K562 (cell line): ENCODE measurements around the gene MYOM1. TPM values are rescaled to one million over a fixed set of nuclear protein-coding genes. Genes with fewer than 3 reads are reported as not detected.

Source experiments
- CBX5 ChIP-seq: IDR thresholded peaks from 2 replicates; pipeline ENCODE4 v1.6.1; 2014; ENCODE audit warnings: low read depth, borderline replicate concordance
- CSDE1 ChIP-seq, 2 experiments: fragments of 450-650 bp; IDR thresholded peaks; 2 replicates each; pipeline ENCODE4 v1.6.1; 2016; ENCODE audit warnings: mild to moderate bottlenecking in 1 of 2
- HDAC6 ChIP-seq: IDR thresholded peaks from 2 replicates; pipeline ENCODE4 v1.6.1; 2012; ENCODE audit warnings: low read depth, mild to moderate bottlenecking, control low read depth, inconsistent platforms, low read length, moderate library complexity
- HDGF ChIP-seq: fragments of 450-650 bp; IDR thresholded peaks from 2 replicates; pipeline ENCODE4 v1.6.1; 2016
- HOXB6 ChIP-seq: fragments of 250-450 bp; sonication (Bioruptor Pico); IDR thresholded peaks from 2 replicates; pipeline ENCODE4 v1.5.1; 2022; ENCODE audit warnings: mild to moderate bottlenecking, borderline replicate concordance
- MYC ChIP-seq, 2 experiments: fragments of 250-450 bp in 1 of 2; sonication (Bioruptor Pico) in 1 of 2; IDR thresholded peaks; 2 replicates each; pipeline versions ENCODE4 v1.5.1 to v1.6.1; 2012 to 2021; ENCODE audit warnings: low read depth in 2 of 2, borderline replicate concordance in 1 of 2, improper control_type of control experiment in 1 of 2, low read length in 1 of 2, mild to moderate bottlenecking in 1 of 2, moderate library complexity in 1 of 2
- NCOA1 ChIP-seq: fragments of 450-650 bp; IDR thresholded peaks from 2 replicates; pipeline ENCODE4 v1.6.1; 2016; ENCODE audit warnings: low read depth
- NCOA2 ChIP-seq, 2 experiments: fragments of 450-650 bp; IDR thresholded peaks; 2 replicates each; pipeline ENCODE4 v1.6.1; 2018; ENCODE audit warnings: mild to moderate bottlenecking in 2 of 2, moderate library complexity in 1 of 2; ENCODE audit not compliant: partially characterized antibody in 2 of 2
- PML ChIP-seq: IDR thresholded peaks from 2 replicates; pipeline ENCODE4 v1.6.1; 2012; ENCODE audit warnings: low read length, inconsistent platforms
- RAD51 ChIP-seq: fragments of 450-650 bp; IDR thresholded peaks from 2 replicates; pipeline ENCODE4 v1.7.1; 2016; ENCODE audit warnings: low read depth, mild to moderate bottlenecking, borderline replicate concordance
- RBM22 ChIP-seq: fragments of 200-400 bp; formaldehyde crosslinking; IDR thresholded peaks from 2 replicates; pipeline ENCODE4 v1.6.1; 2018; ENCODE audit warnings: low read length, low read depth; ENCODE audit not compliant: poor library complexity, severe bottlenecking
- SMAD3 ChIP-seq: fragments of 450-650 bp; formaldehyde crosslinking; conservative IDR thresholded peaks from 2 replicates; pipeline ENCODE4 v1.4.0; 2020; ENCODE audit warnings: mild to moderate bottlenecking
- SNAPC5 ChIP-seq: fragments of 250-450 bp; sonication (Bioruptor Pico); IDR thresholded peaks from 2 replicates; pipeline ENCODE4 v1.8.0; 2021; ENCODE audit warnings: moderate library complexity, mild to moderate bottlenecking, inconsistent platforms
- TAL1 ChIP-seq: fragments of 450-650 bp; IDR thresholded peaks from 2 replicates; pipeline ENCODE4 v1.6.1; 2016; ENCODE audit warnings: mild to moderate bottlenecking
- TCF3 ChIP-seq: sonication (generic); formaldehyde crosslinking; IDR thresholded peaks from 2 replicates; pipeline ENCODE4 v1.4.0; 2020; ENCODE audit warnings: mild to moderate bottlenecking, missing genetic modification reagents
- TOE1 ChIP-seq, 2 experiments: fragments of 450-650 bp in 1 of 2; sonication (generic) in 1 of 2; formaldehyde crosslinking in 1 of 2; IDR thresholded peaks; 2 replicates each; pipeline versions ENCODE4 v1.7.1 to v1.8.0; 2016 to 2022; ENCODE audit warnings: borderline replicate concordance in 2 of 2, mild to moderate bottlenecking in 2 of 2, antibody characterized with exemption in 1 of 2, inconsistent platforms in 1 of 2, low read depth in 1 of 2, missing genetic modification reagents in 1 of 2, moderate library complexity in 1 of 2
- ZKSCAN8 ChIP-seq: fragments of 200-800 bp; sonication (Bioruptor generic); IDR thresholded peaks from 2 replicates; pipeline ENCODE4 v1.6.1; 2016; ENCODE audit warnings: missing genetic modification characterization, missing compliant biosample characterization
- ZNF146 ChIP-seq: IDR thresholded peaks from one replicate; pipeline ENCODE4 v1.6.1; 2018; ENCODE audit warnings: missing compliant biosample characterization; ENCODE audit not compliant: unreplicated experiment
- ZNF224 ChIP-seq: sonication (generic); formaldehyde crosslinking; IDR thresholded peaks from 2 replicates; pipeline ENCODE4 v1.8.0; 2022; ENCODE audit warnings: mild to moderate bottlenecking, missing genetic modification reagents
- ZNF655 ChIP-seq: fragments of 250-450 bp; sonication (Bioruptor Pico); IDR thresholded peaks from 2 replicates; pipeline ENCODE4 v1.5.0; 2021
- ZNF785 ChIP-seq: fragments of 250-450 bp; sonication (Bioruptor Pico); IDR thresholded peaks from 2 replicates; pipeline ENCODE4 v1.4.0; 2020; ENCODE audit warnings: mild to moderate bottlenecking
- polyA plus RNA-seq, 8 experiments: library from polyadenylated mRNA; depleted of rRNA in 4 of 8; stranded (reverse) in 5 of 8; unstranded in 3 of 8; fragments of >200 nt; fragmentation: Nextera tagmentation in 2 of 8; fragmentation: Illumina TruSeq in 1 of 8; extraction: Ambion mirVana in 2 of 8; extraction: Trizol in 1 of 8; gene quantifications; 2 replicates each; pipeline versions ENCODE4 v1.2.1 to v1.2.3, GENCODE V29; 2011 to 2014; ENCODE audit warnings: inconsistent platforms in 1 of 8, missing spikeins in 1 of 8
- total RNA-seq, 7 experiments: library from RNA; depleted of rRNA in 6 of 7; stranded (reverse); fragments of >200 nt in 6 of 7; fragmentation: Illumina TruSeq in 2 of 7; extraction: Trizol in 2 of 7; gene quantifications; 2 replicates each; pipeline versions ENCODE4 v1.2.1 to v1.2.3, GENCODE V29; 2011 to 2021; ENCODE audit warnings: low replicate concordance in 1 of 7
- TF ChIP-seq, protein P1 (sequence below): fragments of 450-650 bp; conservative IDR thresholded peaks from 2 replicates; pipeline ENCODE4 v1.6.1; 2016; ENCODE audit warnings: missing genetic modification characterization, low read depth, mild to moderate bottlenecking, control low read depth, missing compliant biosample characterization

MYOM1 gene
- total and polyA plus RNA-seq, 9 of the 15 experiments (the other 6 are each of a cell fraction or from before 2014, with no cell fraction given), result 0.01 to 0.62 (median 0.25) TPM

- TF ChIP-seq NCOA1 (no peak), TOE1 (IDR thresholded peaks at IDR 0.05; ENCODE audit: borderline replicate concordance) (peak; percentile 43; the same call in 1 of the 2 replicates), TOE1 (CRISPR knock-in tag; IDR thresholded peaks at IDR 0.05; ENCODE audit: borderline replicate concordance, low read depth) (no peak), NCOA2 (IDR thresholded peaks at IDR 0.05; ENCODE audit: partially characterized antibody in 2 of 2) (no peak), SMAD3 (CRISPR knock-in tag) (no peak), PML (no peak), HDAC6 (no peak), MYC (IDR thresholded peaks at IDR 0.05; ENCODE audit: low read depth, low read length) (no peak), MYC (CRISPR knock-in tag; IDR thresholded peaks at IDR 0.05; ENCODE audit: borderline replicate concordance, low read depth) (no peak), CBX5 (no peak), ZKSCAN8 (CRISPR knock-in tag) (no peak), CSDE1 (IDR thresholded peaks at IDR 0.05) (no peak), HOXB6 (no peak), RAD51 (peak; percentile 79), ZNF146 (CRISPR knock-in tag) (no peak), ZNF655 (no peak), SNAPC5 (CRISPR knock-in tag) (no peak), TCF3 (CRISPR knock-in tag) (peak; percentile 32; the same call in 1 of the 2 replicates), ZNF785 (CRISPR knock-in tag) (no peak), ZNF224 (CRISPR knock-in tag) (no peak), RBM22 (no peak), HDGF (no peak), TAL1 (peak; percentile 46)
- TF ChIP-seq, protein P1, sequence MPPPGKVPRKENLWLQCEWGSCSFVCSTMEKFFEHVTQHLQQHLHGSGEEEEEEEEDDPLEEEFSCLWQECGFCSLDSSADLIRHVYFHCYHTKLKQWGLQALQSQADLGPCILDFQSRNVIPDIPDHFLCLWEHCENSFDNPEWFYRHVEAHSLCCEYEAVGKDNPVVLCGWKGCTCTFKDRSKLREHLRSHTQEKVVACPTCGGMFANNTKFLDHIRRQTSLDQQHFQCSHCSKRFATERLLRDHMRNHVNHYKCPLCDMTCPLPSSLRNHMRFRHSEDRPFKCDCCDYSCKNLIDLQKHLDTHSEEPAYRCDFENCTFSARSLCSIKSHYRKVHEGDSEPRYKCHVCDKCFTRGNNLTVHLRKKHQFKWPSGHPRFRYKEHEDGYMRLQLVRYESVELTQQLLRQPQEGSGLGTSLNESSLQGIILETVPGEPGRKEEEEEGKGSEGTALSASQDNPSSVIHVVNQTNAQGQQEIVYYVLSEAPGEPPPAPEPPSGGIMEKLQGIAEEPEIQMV (tag), result no peak
Observed at GRCh38 chr18:3138274-3138975, 81.3 kb downstream of the MYOM1 start (continued).
